COLO668 (cell line): ENCODE data around the gene ACIN1.

Source experiments
- DNase-seq: peaks from one replicate; lab custom pipeline; 2025; ENCODE audit not compliant: unreplicated experiment; lab: John Stamatoyannopoulos, UW

The ACIN1 gene

DNA sequence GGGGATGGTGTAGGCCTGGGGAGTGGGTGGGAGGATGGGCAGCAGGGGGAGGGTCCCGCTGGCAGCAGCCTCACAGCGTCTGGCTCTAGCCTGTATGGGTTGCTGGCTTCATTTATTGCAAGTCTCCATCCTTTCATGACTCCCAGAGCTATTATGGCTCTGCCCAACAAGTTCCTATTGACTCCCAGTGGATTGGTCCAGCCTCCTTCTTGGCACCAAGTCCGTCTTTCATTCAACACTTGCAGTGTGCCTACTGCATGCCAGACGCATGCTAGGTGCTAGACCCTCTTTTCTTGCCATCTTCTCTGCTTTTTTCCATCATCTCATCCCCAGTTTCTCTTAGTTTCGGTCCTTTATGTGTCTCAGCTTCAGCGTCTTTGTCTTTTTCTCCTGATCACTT lies 51.8 kb downstream of the ACIN1 start:
- DNase-seq: no peak

DNA sequence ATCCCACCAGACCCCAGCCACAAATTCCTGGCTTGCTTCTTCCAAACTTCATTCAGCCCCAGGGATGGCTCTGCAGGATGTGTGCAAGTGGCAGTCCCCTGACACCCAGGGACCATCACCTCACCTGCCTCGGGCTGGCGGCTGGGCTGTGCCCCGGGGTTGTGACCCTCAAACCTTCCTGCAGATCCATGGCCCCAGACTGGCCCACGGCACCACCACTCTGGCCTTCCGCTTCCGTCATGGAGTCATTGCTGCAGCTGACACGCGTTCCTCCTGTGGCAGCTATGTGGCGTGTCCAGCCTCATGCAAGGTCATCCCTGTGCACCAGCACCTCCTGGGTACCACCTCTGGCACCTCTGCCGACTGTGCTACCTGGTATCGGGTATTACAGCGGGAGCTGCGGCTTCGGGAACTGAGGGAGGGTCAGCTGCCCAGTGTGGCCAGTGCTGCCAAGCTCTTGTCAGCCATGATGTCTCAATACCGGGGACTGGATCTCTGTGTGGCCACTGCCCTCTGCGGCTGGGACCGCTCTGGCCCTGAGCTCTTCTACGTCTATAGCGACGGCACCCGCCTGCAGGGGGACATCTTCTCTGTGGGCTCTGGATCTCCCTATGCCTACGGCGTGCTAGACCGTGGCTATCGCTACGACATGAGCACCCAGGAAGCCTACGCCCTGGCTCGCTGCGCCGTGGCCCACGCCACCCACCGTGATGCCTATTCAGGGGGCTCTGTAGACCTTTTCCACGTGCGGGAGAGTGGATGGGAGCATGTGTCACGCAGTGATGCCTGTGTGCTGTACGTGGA lies 52.6 kb downstream of the ACIN1 start, which contains the start of gene PSMB11:
TSS of gene PSMB11 (plus strand) at position 51 of the 804 bp plus-strand sequence. CDS start at position 65, 14 bp downstream.
- no peak for DNase-seq

DNA sequence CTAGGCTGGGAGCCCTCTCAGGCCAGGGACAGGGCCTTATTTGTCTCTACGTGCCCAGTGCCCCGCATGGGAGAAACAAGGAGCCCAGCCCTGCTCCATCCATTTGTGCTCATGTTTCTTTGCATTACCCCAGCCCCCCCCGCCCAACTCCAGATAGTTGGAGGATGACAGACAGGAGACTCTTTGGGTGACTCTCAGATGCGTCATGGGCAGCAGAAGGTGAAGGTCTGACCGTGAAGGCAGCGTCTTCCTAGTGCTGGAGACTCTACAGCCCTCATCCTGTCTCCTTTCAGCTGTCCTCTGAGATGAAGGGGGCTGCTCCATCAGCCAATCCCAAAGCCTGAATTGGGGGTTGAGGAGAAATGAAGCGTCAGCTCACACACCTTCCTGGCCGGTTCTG lies 53.2 kb downstream of the ACIN1 start:
- no peak for DNase-seq

DNA sequence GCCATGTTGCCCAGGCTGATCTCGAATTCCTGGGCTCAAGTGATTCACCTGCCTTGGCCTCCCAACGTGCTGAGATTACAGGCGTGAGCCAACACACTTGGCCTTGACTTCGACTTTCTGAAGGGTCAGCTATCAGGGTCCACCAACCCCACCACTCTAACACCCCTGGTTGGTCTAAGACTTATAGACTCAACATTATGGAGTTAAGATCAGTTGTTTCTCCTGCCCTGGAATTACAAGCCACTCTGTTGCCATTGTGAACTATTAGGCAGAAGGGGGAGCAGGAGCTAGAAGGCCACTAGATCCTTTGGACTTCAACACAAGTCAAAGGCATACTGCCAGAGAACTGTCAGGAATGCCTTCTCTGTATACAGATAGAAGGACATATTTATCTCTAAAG lies 54.8 kb downstream of the ACIN1 start:
- DNase-seq: no peak

DNA sequence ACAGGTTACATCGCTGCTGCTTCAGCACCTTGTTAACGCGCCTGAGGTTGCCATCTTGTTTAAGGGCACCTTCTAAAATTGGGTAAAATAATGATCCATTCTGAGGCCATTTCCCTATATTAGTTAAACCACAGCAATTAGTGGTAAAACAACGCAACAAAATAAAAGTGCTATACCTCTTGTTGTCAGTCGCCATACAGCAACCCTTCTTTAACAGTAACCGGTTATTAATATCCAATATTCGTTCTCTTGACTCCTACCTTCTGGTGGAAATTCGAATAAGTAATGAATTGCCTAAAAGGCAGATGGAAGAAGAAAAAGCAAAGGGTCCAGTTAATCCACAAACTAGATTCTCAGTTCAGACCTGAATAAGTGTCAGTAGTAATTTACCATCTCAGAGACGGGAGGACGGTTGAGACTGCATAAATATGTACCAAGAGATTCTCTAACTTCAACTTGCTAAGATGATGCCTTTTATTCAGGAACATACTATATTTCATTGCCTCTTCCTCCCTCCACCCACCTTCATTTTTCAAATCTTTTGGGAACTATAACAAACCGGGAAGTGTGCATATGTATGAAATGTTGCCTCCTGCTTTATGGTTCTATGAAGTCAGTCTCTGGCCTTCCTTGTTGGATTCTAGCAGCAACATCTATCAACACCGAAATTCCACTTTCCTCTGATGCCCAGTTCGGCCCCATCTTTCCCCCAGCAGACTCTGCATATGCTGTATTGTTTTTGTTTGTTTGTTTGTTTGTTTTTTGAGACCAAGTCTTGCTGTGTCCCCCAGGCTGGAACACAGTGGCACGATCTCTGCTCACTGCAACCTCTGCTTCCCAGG lies 59.4 kb downstream of the ACIN1 start:
- no peak for DNase-seq

DNA sequence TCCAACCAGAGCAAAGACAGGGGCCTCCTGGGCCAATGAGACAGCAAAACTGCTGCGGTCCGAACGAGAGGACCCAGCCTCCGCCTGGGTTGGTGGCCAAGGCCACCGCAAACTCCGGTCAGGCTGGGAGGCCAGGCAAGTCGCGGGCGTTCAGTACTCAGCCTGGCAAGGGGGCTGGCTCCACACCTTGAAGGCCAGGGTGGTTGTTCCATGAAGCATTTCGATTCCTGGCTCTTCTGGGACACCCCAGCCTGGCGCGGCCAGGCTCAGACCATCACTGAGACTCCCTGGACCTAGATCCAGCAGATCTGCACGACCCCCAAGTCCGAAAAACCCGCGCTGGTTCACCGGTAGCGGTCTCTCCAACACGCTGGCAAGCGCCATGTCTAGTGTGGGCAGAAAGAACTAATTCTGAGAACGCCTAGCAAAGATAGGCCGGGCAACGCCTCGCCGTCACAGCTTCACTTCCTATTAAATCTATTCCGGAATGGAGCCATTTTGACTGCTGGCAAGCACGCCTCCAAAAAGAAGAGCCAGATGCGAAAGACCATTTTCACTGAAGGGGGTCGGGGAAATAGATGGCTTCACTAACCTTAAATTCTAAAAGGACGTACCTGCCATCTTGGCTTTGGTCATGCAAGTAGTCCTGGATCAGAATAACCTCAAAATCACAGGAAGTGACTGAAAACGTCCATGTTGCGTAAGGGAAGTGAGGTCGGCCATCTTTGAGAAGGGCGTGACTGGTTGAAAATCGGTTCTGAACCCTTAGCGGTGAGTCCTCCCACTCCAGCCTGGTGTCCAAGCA lies 60.2 kb downstream of the ACIN1 start, which contains the start of gene PSMB5:
TSS of gene PSMB5 (minus strand) at position 403 of the 805 bp plus-strand sequence. CDS start at position 384, 19 bp downstream.
- no peak for DNase-seq

DNA sequence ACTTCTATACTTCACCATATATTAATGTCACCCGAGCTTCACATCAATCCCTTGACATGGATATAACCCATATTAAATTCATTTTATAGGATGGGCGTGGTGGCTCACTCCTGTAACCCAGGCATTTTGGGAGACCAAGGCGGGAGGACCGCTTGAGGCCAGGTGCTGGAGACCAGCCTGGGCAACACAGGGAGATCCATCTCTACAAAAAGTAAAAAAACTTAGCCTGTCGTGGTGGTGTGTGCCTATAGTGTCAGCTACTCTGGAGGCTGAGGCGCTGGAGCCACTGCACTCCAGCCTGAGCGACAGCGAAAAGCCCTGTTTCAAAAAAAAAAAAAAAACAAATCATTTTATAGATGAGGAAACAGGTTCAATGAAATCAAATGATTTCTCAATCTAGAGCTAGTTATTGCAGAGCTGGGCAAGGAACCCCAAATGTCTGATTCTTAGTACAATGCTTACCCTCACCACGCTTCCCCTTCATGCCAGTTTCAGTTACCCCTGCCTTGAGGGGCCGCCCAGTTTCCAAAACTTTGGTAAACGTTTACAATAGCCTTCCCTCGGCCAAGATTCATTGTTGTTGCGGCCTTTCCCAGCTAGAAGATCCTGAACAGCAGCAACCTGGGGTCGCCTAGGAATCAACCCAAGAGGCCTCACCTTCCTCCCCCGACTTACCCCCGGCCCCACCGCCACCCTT lies 61.0 kb downstream of the ACIN1 start:
- DNase-seq: no peak

DNA sequence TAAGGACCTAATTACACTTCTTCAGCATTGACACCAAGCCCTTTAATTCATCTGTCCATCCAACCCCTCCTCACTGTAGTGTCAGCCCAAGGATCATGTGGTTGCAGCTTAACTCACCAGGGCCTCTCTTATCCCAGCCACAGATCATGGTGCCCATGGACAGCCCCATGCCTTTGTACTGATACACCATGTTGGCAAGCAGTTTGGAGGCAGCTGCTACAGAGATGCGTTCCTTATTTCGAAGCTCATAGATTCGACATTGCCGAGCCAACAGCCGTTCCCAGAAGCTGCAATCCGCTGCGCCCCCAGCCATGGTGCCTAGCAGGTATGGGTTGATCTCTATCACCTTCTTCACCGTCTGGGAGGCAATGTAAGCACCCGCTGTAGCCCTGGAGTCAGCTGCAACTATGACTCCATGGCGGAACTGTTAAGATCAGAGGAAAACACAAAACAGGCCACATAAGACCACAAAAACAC lies 61.6 kb downstream of the ACIN1 start:
- no peak for DNase-seq

DNA sequence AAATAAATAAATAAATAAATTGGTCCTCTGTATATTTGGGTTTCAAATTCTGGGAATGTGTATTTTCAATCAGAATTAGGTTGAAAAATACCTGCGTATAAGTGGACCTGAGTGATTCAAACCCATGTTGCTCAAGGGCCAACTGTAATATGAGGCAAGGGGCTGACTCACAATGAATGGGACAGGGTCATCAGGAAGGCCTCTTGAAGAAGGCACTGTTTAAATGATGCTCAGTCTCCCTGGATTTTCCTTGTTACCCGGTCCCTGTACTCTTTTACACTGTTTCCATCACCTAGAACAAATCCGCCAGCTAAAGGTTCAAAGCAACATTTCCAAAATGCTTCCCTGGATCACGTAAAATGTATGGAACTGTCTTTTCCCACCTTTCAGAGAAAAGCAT lies 64.0 kb downstream of the ACIN1 start:
- no peak for DNase-seq

DNA sequence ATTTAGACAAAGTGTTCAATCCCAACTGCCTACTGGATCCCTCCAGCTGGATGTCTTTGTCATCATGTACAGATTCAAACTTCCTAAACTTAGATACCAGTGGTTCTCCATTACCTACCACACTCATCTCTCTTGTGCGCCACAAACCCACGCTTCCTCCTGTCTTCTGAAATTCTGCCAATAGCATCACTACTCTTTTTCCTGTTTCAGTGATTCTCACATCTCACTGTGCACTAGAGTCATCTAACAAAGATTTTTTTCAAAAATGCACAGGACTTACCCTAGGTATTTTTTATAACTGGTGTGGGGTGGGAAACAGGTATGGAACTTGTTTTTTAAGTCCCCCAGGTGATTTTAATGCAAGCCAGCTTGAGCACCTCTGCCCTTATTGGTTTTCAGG lies 66.1 kb downstream of the ACIN1 start:
- no peak for DNase-seq

DNA sequence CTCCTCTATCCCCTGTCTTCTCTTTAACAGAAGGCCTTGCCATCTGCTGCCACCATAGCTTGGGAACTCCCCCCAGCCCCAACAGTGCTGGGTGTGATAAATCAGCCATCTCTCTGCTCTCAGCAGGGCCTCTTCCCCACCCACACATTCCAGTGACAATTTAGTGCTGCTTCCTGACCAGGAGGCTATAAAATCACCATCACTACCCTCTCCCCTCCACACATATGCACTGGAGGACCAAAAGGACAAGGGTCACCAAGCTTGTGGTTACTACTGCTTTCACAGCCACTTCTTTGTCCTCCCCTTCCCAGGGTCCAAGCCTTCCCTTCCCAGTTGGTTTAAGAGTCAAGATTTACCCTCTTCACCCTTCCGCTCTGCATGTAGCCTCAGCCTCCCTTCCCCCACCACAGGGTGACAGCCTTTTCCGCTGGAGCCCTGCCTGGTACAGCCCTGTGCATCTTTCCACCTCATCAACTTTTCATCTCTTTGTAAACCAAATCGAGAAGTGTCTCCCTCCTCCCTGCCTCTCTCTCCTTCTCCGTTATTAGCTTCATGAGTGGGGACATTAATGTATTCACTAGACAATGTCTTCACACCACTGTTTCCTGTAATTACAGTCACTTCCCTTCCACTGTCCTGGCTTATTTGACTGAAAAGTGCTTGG lies 69.7 kb downstream of the ACIN1 start:
- no peak for DNase-seq

DNA sequence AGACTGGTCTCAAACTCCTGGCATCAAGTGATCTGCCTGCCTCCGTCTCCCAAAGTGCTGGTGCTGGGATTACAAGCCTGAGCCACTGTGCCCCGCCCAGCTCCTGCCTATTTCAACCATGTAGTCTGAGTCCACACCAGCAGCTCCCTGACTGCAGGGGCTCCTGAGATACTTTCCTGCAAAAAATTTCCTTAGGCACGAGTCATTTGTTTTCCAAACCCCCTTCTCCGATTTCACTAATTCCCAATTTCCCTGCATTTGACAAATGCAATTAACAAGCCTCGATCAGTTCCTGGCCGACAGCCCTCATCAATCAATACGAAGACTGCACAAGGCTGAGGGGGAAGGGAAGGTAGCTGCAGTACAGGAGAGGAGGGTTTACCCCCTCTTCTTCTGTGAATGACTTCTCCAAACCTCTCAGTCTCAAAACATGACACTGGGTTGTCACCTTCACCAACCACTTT lies 70.3 kb downstream of the ACIN1 start:
- DNase-seq: no peak

DNA sequence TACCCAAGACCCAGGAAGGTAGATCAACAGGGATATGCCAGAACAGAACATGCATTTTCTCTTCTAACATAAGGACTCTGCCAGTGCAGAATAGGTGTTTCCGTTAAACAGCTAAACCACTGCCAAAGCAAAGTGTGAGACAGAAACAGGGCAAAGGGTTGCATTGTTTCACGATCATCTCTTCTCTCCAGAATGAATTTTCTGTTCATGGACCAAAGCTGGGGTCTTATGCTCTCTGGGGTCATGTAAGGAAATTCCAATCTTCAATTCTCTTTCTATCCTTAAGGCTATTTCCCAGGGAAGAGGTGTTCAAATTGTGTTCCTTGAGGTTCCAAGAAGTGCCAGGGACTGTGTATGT lies 71.2 kb downstream of the ACIN1 start:
- no peak for DNase-seq

DNA sequence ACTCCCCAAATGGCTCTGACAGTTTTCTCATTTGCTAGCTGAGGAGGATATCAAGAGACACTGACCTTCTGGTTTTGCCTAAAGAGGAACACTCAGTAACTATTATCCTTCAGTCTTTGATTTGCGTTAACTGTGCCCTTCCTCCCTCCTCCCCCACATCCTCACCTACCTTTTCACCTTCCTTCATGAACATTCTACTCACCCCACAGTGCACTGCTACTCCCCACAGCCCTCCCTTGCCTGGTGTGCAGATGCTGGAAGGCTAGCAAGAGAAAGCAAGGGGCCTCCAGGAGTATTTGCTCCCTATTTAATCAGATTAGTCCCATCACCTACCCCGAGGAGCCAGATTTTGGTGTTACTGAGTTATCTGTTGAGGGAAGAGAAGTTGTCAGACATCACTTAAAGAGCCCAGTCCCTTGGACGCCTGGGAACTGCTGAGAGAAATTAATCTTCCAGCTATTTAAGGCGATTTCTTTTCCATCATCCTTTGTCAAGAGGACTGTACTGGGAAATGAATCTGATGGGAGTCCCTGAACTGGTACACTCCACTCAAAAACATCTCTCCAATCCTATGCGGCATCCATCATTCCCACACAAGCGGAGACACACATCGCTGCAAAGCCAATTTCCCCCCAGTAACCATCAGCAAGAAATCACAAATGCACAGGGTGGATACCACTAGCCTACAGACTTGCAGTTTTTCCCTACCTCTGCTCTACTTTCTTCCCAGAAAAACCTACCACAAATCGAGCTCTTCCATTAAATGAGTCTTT lies 71.7 kb downstream of the ACIN1 start:
- no peak for DNase-seq

DNA sequence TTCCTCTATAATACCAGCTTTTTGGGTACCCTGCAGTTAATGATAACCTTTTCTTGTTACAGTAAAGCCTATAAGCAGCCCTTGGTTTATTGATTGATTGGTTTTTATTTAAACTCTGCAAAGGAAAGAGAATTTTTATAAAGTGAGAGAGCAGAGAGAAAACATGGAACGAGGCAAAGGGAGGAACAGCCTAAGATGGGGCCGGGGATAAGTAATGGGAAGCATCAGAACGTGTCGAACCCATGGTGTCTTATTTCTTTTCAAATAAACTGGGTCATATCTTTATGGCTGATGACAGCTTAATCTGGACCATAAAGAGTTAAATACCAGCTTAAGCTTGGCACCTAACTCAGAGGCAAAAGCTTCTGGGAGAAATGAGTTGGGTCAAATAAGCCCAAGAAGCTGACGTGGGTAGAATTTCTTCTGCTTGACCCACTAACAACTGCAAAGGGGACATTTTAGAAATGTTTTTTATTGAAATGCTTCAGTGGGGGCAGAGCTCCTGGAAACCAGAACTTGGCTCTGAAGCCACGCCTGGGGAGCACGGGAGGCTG lies 73.0 kb downstream of the ACIN1 start:
- no peak for DNase-seq

DNA sequence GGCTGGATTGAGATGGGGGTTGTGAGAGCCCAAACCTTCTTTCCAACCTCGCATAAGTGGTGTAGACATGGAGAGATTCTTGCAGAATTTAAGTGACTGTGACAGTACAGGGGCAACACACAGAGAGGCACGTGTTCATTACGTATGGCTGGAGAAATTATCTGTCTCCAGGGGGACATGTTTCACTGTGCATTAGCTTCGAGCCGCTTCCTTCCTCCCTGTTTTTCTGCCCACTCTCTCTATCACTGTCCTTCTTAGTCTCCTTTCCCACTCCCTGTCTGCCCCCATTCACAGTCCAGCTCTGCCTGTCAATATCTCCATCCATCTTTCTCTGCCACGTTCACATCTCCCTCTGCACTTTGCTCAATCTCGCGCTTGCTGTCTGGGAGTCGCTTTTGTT lies 73.5 kb downstream of the ACIN1 start:
- no peak for DNase-seq

DNA sequence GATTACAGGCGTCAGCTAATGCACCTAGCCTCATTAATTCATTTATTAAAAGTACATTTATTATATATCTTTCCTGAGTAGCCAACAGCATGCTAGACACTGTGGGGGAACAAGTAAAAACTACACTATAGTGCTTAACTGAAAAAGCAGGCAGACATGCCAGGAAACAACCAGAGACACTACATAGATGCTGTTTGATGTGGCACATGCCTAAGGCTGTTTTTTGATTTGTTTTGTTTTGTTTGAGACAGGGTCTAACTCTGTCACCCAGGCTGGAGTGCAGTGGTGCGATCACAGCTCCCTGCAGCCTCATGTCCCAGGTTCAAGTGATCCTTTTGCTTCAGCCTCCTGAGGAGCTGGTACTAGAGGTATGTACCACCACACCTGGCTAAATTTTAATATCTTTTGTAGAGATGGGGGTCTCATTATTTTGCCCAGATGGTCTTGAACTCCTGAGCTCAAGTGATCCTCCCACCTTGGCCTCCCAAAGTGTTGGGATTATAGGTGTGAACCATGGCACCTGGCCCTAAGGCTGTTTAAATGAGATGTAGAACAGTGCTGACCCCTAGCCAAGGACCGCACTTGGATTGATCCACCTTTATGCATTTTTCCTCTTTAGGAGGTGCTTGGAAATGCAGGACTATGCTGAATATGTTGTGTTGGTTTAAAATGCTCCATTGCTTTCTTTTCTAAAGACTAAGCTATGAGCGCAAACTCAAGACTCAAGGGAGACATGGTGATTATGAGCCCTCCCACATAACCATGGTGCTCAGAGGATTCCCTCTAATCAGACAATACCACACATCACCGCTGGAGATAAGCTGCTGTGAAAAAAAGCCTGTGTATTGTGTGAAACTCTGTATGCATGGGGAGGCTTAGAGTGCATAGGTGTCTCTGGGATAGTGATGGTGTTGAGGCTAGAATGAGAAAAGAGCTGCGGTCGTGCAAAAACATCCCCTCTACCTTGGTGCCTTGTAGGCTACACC lies 74.5 kb downstream of the ACIN1 start:
- DNase-seq: no peak

DNA sequence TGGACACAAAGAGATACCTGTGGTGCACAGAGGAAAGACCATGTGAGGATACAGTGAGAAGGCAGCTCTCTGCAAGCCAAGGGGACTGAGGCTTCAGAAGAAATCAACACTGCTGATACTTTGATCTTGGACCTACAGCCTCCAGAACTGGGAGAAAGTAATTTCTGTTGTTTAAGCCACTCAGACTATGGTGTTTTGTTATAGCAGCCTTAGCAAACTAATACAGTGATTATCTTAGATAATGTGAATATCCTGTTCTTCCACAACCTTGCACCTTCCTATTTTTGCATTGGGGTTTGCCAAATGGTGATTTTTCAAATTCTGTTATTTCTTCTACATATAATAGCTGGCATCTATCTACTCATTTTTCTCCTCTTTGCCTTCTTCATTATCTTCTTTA lies 76.8 kb downstream of the ACIN1 start:
- no peak for DNase-seq
